ENCODE measurements around the gene TBC1D2B.

Gene TBC1D2B

GRCh38 chr15:78052001-78052401, 25.5 kb downstream of the TBC1D2B start:
- peak; percentile 91 for DNase-seq (ENCODE audit: low read depth)
- no peak overlapping the region for H3K4me3 ChIP-seq (ENCODE audit: low read length)
- TF ChIP-seq CTCF (conservative IDR thresholded peaks at IDR 0.05; ENCODE audit: low read depth, low read length), result no peak

GRCh38 chr15:78051596-78051995, 25.9 kb downstream of the TBC1D2B start:
- TF ChIP-seq CTCF (conservative IDR thresholded peaks at IDR 0.05; ENCODE audit: low read depth, low read length), result no peak
- no peak for DNase-seq (ENCODE audit: low read depth)
- no peak overlapping the region for H3K4me3 ChIP-seq (ENCODE audit: low read length)

GRCh38 chr15:78050826-78051225, 26.7 kb downstream of the TBC1D2B start:
- no peak overlapping the region for H3K4me3 ChIP-seq (ENCODE audit: low read length)
- no peak for DNase-seq (ENCODE audit: low read depth)
- TF ChIP-seq CTCF (conservative IDR thresholded peaks at IDR 0.05; ENCODE audit: low read depth, low read length), result no peak

GRCh38 chr15:78050441-78050809, 27.1 kb downstream of the TBC1D2B start:
- no peak for DNase-seq (ENCODE audit: low read depth)
- no peak for TF ChIP-seq CTCF (conservative IDR thresholded peaks at IDR 0.05; ENCODE audit: low read depth, low read length)
- H3K4me3 ChIP-seq (ENCODE audit: low read length), result no peak overlapping the region

GRCh38 chr15:78049691-78050440, 27.6 kb downstream of the TBC1D2B start:
- DNase-seq (ENCODE audit: low read depth), result peak; percentile 72
- no peak overlapping the region for H3K4me3 ChIP-seq (ENCODE audit: low read length)
- no peak for TF ChIP-seq CTCF (conservative IDR thresholded peaks at IDR 0.05; ENCODE audit: low read depth, low read length)

GRCh38 chr15:78048628-78048920, 28.9 kb downstream of the TBC1D2B start:
- no peak for DNase-seq (ENCODE audit: low read depth)
- no peak overlapping the region for H3K4me3 ChIP-seq (ENCODE audit: low read length)
- no peak for TF ChIP-seq CTCF (conservative IDR thresholded peaks at IDR 0.05; ENCODE audit: low read depth, low read length)

- no peak overlapping the region for H3K4me3 ChIP-seq (ENCODE audit: low read length)
- TF ChIP-seq CTCF (conservative IDR thresholded peaks at IDR 0.05; ENCODE audit: low read depth, low read length), result no peak
- no peak for DNase-seq (ENCODE audit: low read depth)
These were observed 29.5 kb downstream of the TBC1D2B start for GRCh38 chr15:78047761-78048627.

Measured in retinal pigment epithelial cell (primary cell).